Measurements from ENCODE around the gene NODAL. TPM values are rescaled to one million over a fixed set of nuclear protein-coding genes. Genes with fewer than 3 reads are reported as not detected.
A peak's percentile ranks its signal among the peaks of the same experiment; 100 is the strongest.

The NODAL gene
- total RNA-seq, 1 experiment from 2014 or later: 57.0 TPM

- no peak for TF ChIP-seq TEAD4 (CRISPR knock-in tag; IDR thresholded peaks at IDR 0.05)
- TF ChIP-seq PRDM15 (CRISPR knock-in tag; IDR thresholded peaks at IDR 0.05): no peak
- TF ChIP-seq ZNF121 (CRISPR knock-in tag; IDR thresholded peaks at IDR 0.05): peak; percentile 84
- peak; percentile 82 for TF ChIP-seq GTF2I (CRISPR knock-in tag; conservative IDR thresholded peaks at IDR 0.05)
- no peak for TF ChIP-seq NR1H2 (CRISPR knock-in tag; IDR thresholded peaks at IDR 0.05)
- no peak for TF ChIP-seq ZNF416 (CRISPR knock-in tag; IDR thresholded peaks at IDR 0.05)
- ChIA-PET CTCF (no interaction called here), POLR2A (no interaction called here)
- DNase-seq (ENCODE audit: low spot score) (no peak), ATAC-seq (no peak)
- H3K9me3 Mint-ChIP-seq: 0 out of 2 replicates have a peak, but pooled peaks cover 5% of the 10 kb centered on the region
- H3K36me3 Mint-ChIP-seq: peaks cover 54% of the 10 kb centered on the region
- no peaks in the 10 kb centered on the region for H3K27me3 Mint-ChIP-seq (ENCODE audit: low read depth)
- H3K27ac Mint-ChIP-seq: no peak overlapping the region
- H3K4me1 Mint-ChIP-seq: peaks cover 29% of the 10 kb centered on the region
- no peak overlapping the region for H3K4me3 Mint-ChIP-seq
Measured at GRCh38 chr10:70418713-70419112, 22.8 kb downstream of the NODAL start.

GRCh38 chr10:70418229-70418628 lies 23.3 kb downstream of the NODAL start:
- DNase-seq (ENCODE audit: low spot score) (no peak), ATAC-seq (no peak)
- ChIA-PET POLR2A (no interaction called here), CTCF (no interaction called here)
- no peaks in the 10 kb centered on the region for H3K27me3 Mint-ChIP-seq (ENCODE audit: low read depth)
- peaks cover 26% of the 10 kb centered on the region for H3K4me1 Mint-ChIP-seq
- peaks cover 50% of the 10 kb centered on the region for H3K36me3 Mint-ChIP-seq
- H3K27ac Mint-ChIP-seq: no peak overlapping the region
- TF ChIP-seq ZBTB43 (CRISPR knock-in tag; IDR thresholded peaks at IDR 0.05): no peak
- no peak for TF ChIP-seq E2F5 (CRISPR knock-in tag; IDR thresholded peaks at IDR 0.05)
- no peak for TF ChIP-seq ZNF121 (CRISPR knock-in tag; IDR thresholded peaks at IDR 0.05)
- TF ChIP-seq ETV6 (CRISPR knock-in tag; IDR thresholded peaks at IDR 0.05): no peak
- no peak for TF ChIP-seq USF1 (CRISPR knock-in tag; IDR thresholded peaks at IDR 0.05)
- TF ChIP-seq USF2 (CRISPR knock-in tag; IDR thresholded peaks at IDR 0.05): no peak
- TF ChIP-seq ATF1 (CRISPR knock-in tag; IDR thresholded peaks at IDR 0.05): no peak
- no peak for TF ChIP-seq SP1 (CRISPR knock-in tag; conservative IDR thresholded peaks at IDR 0.05)
- TF ChIP-seq IRF1 (CRISPR knock-in tag; IDR thresholded peaks at IDR 0.05): no peak
- TF ChIP-seq PRDM15 (CRISPR knock-in tag; IDR thresholded peaks at IDR 0.05): no peak
- TF ChIP-seq SMAD3 (CRISPR knock-in tag; IDR thresholded peaks at IDR 0.05; ENCODE audit: borderline replicate concordance): no peak
- TF ChIP-seq NR3C1 (CRISPR knock-in tag; conservative IDR thresholded peaks at IDR 0.05; ENCODE audit: low read depth): no peak
- H3K9me3 Mint-ChIP-seq: 0 out of 2 replicates have a peak, but pooled peaks cover 5% of the 10 kb centered on the region
- H3K4me3 Mint-ChIP-seq: no peak overlapping the region

Measured in WTC11 (cell line).